HCT116 (cell line): Measurements from ENCODE around the gene DPRX.

Experiments
- CTCF ChIP-seq, 3 experiments: fragments of 200-600 bp in 1 of 3; sonication (generic) in 1 of 3; IDR thresholded peaks in 2 of 3; conservative IDR thresholded peaks in 1 of 3; 2 replicates each; pipeline ENCODE4 v1.5.1; 2012 to 2017; ENCODE audit warnings: low read depth in 2 of 3, low read length in 2 of 3, antibody characterized with exemption in 1 of 3, borderline replicate concordance in 1 of 3, control low read depth in 1 of 3, mild to moderate bottlenecking in 1 of 3, mixed read lengths in 1 of 3, mixed run types in 1 of 3, moderate library complexity in 1 of 3; ENCODE audit not compliant: insufficient read depth in 1 of 3
- EGR1 ChIP-seq: IDR thresholded peaks from 2 replicates; pipeline ENCODE4 v1.6.1; 2012; ENCODE audit warnings: low read depth
- EZH2 ChIP-seq: fragments of 200-600 bp; sonication (generic); IDR thresholded peaks from 2 replicates; pipeline ENCODE4 v1.6.1; 2017; ENCODE audit warnings: antibody characterized with exemption, mixed run types
- SP1 ChIP-seq: IDR thresholded peaks from 2 replicates; pipeline ENCODE4 v1.6.1; 2012; ENCODE audit warnings: low read depth

GRCh38 chr19:53598361-53598760 is 33.4 kb upstream of the DPRX start:
- no peak for TF ChIP-seq EZH2
- TF ChIP-seq SP1: no peak
- TF ChIP-seq CTCF (IDR thresholded peaks at IDR 0.05 in 2 of 3, conservative IDR thresholded peaks at IDR 0.05 in 1 of 3; ENCODE audit: borderline replicate concordance in 1 of 3, insufficient read depth in 1 of 3, low read depth in 2 of 3, low read length in 2 of 3): no peak
- no peak for TF ChIP-seq EGR1
